GM12873 (cell line): ENCODE results near the gene SIPA1.

Experiments
- CTCF ChIP-seq: IDR thresholded peaks from 2 replicates; pipeline ENCODE4 v1.5.1; 2012; ENCODE audit warnings: low read depth, mild to moderate bottlenecking, moderate library complexity, low read length, control low read depth; ENCODE audit not compliant: insufficient read depth; ENCODE audit errors: missing control alignments

Gene SIPA1

GRCh38 chr11:65629579-65629978 lies 8.3 kb upstream of the SIPA1 start:
- TF ChIP-seq CTCF: no peak

GRCh38 chr11:65630215-65630614 lies 7.7 kb upstream of the SIPA1 start:
- no peak for TF ChIP-seq CTCF

- no peak for TF ChIP-seq CTCF
Measured at GRCh38 chr11:65633390-65634108, 4.4 kb upstream of the SIPA1 start.

GRCh38 chr11:65634109-65634436 lies 3.8 kb upstream of the SIPA1 start:
- no peak for TF ChIP-seq CTCF

GRCh38 chr11:65634440-65634839 lies 3.5 kb upstream of the SIPA1 start:
- no peak for TF ChIP-seq CTCF

GRCh38 chr11:65634905-65635731 lies 2.8 kb upstream of the SIPA1 start:
- TF ChIP-seq CTCF: no peak

GRCh38 chr11:65636108-65637031 lies 1.5 kb upstream of the SIPA1 start:
- no peak for TF ChIP-seq CTCF
